Measurements from ENCODE around the gene DBI. TPM values are rescaled to one million over a fixed set of nuclear protein-coding genes. Genes with fewer than 3 reads are reported as not detected.

The DBI gene
- total RNA-seq, 4 donors from 2014 or later = 48.1 to 166 (median 140) TPM

DNA sequence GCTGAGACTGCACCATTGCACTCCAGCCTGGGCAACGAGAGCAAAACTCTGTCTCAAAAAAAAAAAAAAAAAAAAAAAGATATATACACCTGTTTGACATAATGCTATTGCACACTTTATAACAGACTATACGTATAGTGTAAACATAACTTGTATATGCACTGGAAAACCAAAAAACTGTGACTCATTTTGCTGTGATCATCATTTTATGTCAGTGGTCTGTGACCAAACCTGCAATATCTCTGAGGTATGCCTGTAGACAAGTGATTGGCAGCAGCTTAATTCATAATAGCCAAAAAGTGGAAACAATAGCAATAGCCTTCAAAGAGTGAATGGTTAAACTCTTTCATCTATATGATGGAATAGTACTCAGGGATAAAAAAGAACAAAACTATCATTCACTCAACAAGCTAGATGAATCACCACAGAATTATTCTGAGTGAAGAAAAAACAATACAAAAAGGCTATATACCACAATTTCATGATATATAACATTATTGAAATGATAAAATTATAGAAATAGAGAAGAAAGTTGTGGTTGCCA, 6.3 kb upstream of the DBI start:
- WGBS, 2 donors = 92 to 94% methylated on average over 2 of the region's 2 CpGs
- Histone ChIP-seq H3K4me3 (replicated peaks in 1 of 3) (no peak overlapping the region), H3K27me3 (no peaks in the 10 kb centered on the region), H3K36me3 (no peaks in the 10 kb centered on the region), H3K27ac (no peak overlapping the region), H3K4me1 (peaks cover 4 to 8% of the 10 kb centered on the region in 2 donors), H3K9me3 (no peaks in the 10 kb centered on the region)
- TF ChIP-seq, protein P1, sequence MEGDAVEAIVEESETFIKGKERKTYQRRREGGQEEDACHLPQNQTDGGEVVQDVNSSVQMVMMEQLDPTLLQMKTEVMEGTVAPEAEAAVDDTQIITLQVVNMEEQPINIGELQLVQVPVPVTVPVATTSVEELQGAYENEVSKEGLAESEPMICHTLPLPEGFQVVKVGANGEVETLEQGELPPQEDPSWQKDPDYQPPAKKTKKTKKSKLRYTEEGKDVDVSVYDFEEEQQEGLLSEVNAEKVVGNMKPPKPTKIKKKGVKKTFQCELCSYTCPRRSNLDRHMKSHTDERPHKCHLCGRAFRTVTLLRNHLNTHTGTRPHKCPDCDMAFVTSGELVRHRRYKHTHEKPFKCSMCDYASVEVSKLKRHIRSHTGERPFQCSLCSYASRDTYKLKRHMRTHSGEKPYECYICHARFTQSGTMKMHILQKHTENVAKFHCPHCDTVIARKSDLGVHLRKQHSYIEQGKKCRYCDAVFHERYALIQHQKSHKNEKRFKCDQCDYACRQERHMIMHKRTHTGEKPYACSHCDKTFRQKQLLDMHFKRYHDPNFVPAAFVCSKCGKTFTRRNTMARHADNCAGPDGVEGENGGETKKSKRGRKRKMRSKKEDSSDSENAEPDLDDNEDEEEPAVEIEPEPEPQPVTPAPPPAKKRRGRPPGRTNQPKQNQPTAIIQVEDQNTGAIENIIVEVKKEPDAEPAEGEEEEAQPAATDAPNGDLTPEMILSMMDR (IDR thresholded peaks at IDR 0.05) = no peak
- TF ChIP-seq POLR2A (IDR thresholded peaks at IDR 0.05) = no peak
- intact Hi-C loops (cut with DNase I) = no loop called here
- no peak for DNase-seq

GRCh38 chr2:119364798-119365197, 2.0 kb upstream of the DBI start:
- Histone ChIP-seq H3K4me3 (replicated peaks in 1 of 3) (no peak overlapping the region), H3K36me3 (peaks cover 4 to 13% of the 10 kb centered on the region in 2 donors), H3K27ac (no peak overlapping the region), H3K27me3 (no peaks in the 10 kb centered on the region), H3K4me1 (peaks cover 15 to 25% of the 10 kb centered on the region in 2 donors), H3K9me3 (no peaks in the 10 kb centered on the region)
- intact Hi-C loops (cut with DNase I) = no loop called here
- WGBS, 2 donors = 88% methylated on average over 6 of the region's 6 CpGs
- TF ChIP-seq, protein P1 (IDR thresholded peaks at IDR 0.05) = no peak
- TF ChIP-seq POLR2A (IDR thresholded peaks at IDR 0.05) = no peak
- no peak for DNase-seq

DNA sequence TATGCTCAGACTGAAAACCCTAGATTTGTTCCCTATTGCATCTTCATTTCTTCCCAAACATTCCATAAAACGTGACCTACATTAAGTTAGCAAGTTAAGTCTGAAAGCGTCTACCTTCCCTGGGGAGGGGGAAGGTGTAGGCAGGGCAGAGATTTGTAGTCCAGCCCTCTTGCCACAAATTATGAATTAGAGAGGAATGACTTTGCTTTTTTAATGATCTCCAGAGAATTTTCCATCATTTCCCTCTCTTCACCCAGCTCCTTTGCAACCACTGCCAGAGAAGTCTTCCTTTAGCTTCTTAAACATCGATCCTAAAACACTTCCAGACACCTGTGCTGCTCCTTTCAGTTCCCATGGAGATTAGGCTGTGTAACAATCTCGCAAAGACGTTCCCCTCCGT, 1.3 kb upstream of the DBI start:
- TF ChIP-seq, protein P1 (IDR thresholded peaks at IDR 0.05) = no peak
- no peak for TF ChIP-seq POLR2A (IDR thresholded peaks at IDR 0.05)
- Histone ChIP-seq H3K36me3 (peaks cover 6 to 18% of the 10 kb centered on the region in 2 donors), H3K27ac (no peak overlapping the region), H3K4me3 (replicated peaks in 1 of 3) (peak overlapping the region in 1 of 3 donors; percentile 66), H3K27me3 (no peaks in the 10 kb centered on the region), H3K4me1 (peaks cover 15 to 25% of the 10 kb centered on the region in 2 donors), H3K9me3 (no peaks in the 10 kb centered on the region)
- 60 to 63% methylated on average over 6 of the region's 6 CpGs for WGBS, 2 donors
- DNase-seq = no peak
- intact Hi-C loops (cut with DNase I) = no loop called here

- intact Hi-C loops (cut with DNase I) = no loop called here
- Histone ChIP-seq H3K9me3 (no peaks in the 10 kb centered on the region), H3K4me1 (peaks cover 15 to 25% of the 10 kb centered on the region in 2 donors), H3K36me3 (peaks cover 12 to 26% of the 10 kb centered on the region in 2 donors), H3K27ac (peak overlapping the region; percentile 60 to 84 (median 74)), H3K27me3 (no peaks in the 10 kb centered on the region), H3K4me3 (replicated peaks in 1 of 3) (peak overlapping the region; percentile 34 to 83 (median 66))
- no peak for DNase-seq
- TF ChIP-seq, protein P1 (IDR thresholded peaks at IDR 0.05) = no peak
- no peak for TF ChIP-seq POLR2A (IDR thresholded peaks at IDR 0.05)
- WGBS, 2 donors = 2 to 3% methylated on average over 14 to 17 of the region's 17 CpGs
These were observed 572 bp upstream of the DBI start for GRCh38 chr2:119366161-119366648.

DNA sequence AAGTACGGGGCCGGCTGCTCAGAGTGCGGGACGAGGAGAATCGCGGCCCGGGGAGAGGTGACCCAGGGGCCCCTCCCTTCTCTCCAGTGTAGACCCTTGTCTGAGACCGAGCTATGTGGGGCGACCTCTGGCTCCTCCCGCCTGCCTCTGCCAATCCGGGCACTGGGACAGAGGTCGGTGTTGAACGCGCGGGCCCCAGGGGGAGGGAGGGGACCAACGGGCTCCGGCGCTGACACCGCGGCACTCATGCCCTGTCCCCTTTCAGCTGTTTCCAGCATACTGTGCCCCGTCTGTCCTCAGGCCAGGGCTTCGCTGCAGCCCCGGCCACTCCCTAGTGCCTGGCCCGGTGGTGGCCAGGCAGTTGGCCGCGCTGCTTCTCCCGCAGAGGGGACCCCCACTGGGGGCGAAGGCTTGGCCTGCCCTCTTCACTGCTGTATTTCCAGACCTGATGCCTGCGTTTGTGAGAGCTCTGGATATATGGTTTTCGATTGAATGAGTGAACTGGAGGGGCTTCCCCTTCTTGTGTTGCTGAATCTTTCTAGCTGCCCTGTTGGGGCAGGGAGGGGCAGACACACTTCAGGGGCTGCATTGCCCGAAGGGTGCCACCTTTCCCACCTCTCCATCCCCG, 809 bp downstream of the DBI start:
- peak overlapping the region in 2 of 3 donors; percentile 56 to 84 for H3K27ac ChIP-seq
- no peaks in the 10 kb centered on the region for H3K9me3 ChIP-seq
- H3K36me3 ChIP-seq = peaks cover 26 to 37% of the 10 kb centered on the region in 2 donors
- no peaks in the 10 kb centered on the region for H3K27me3 ChIP-seq
- H3K4me3 ChIP-seq (replicated peaks in 1 of 3) = peak overlapping the region; percentile 66 to 86 (median 85)
- TF ChIP-seq, protein P1 (IDR thresholded peaks at IDR 0.05) = no peak
- TF ChIP-seq POLR2A (IDR thresholded peaks at IDR 0.05) = no peak
- intact Hi-C loops (cut with DNase I) = no loop called here
- WGBS, 2 donors = 6 to 15% methylated on average over 16 to 20 of the region's 32 CpGs
- DNase-seq = peak; percentile 63
- H3K4me1 ChIP-seq = peaks cover 15 to 25% of the 10 kb centered on the region in 2 donors

All from thyroid gland (tissue), 4 donors.